DMS 273 treated with DMSO at 0.1 percent for 48 hours (cell line): Measurements from ENCODE around the gene FAM234A.
"Not testable (repeated sequence)": the region's sequence is repeated elsewhere in the genome, so short reads cannot be mapped to it uniquely, and the experiment has no call there.

Experiments
- DNase-seq: peaks from one replicate; lab custom pipeline; 2025; lab: John Stamatoyannopoulos, UW

Gene FAM234A

DNA sequence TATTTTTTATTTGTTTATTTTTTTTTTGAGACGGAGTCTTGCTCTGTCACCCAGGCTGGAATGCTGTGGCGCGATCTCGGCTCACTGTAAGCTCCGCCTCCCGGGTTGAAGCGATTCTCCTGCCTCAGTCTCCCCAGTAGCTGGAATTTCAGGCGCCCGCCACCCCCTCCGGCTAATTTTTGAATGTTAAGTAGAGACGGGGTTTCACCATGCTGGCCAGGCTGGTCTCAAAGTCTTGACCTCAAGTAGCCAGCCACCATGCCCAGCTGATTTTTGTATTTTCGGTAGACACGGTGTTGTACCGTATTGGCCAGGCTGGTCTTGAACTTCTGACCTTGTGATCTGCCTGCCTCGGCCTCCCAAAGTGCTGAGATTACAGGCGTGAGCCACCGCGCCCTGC lies 4.3 kb upstream of the FAM234A start:
- not testable (repeated sequence) for DNase-seq

DNA sequence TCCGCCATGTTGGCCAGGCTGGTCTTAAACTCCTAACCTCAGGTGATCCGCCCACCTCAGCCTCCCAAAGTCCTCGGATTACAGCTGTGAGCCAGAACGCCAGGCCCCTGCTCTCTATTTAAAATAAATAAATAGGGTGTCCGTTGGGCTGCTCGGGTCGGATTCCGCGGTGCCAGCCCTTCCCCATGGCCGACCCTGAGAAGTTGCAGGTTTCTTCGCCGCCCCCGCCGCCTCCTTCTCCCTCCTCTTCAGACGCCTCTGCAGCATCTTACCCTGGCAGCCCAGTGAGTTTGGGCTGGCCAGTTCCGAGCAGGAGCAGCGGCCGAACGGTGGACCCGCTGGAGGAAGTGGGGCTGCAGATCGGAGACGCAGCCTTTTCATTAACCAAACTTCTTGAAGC lies 3.7 kb upstream of the FAM234A start:
- DNase-seq, result no peak

- no peak for DNase-seq
Measured at GRCh38 chr16:239948-240277, 5.3 kb downstream of the FAM234A start.

DNA sequence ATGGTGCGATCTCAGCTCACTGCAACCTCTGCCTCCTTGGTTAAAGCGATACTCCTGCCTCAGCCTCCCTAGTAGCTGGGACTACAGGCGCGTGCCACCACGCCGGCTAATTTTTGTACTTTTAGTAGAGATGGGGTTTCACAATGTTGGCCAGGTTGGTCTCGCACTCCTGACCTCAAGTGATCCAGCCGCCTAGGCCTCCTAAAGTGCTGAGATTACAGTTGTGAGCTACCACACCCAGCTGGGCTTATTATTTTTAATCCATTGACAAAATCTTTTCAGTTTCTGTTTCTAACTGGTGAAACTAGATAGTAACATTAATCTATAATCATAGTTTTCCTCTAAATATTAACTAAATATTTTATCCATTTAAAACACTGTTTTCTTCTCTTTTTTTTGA lies 5.9 kb downstream of the FAM234A start:
- DNase-seq, result no peak

DNA sequence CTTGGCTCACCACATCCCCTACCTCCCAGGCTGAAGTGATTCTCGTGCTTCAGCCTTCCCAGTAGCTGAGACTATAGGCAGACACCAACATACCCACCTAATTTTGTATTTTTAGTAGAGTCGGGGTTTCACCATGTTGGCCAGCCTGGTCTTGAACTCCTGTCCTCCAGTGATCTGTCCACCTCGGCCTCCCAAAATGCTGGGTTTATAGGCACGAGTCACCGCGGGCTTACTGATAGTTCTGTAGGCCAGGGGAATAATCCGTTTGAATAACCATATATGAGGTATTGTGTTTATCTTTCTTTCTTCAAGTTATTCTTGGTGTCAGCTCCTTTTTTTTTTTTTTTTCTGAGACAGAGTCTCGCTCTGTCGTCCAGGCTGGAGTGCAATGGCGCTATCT lies 7.7 kb downstream of the FAM234A start:
- DNase-seq, result no peak

- DNase-seq, result no peak
Measured at GRCh38 chr16:243348-243747, 8.7 kb downstream of the FAM234A start.

DNA sequence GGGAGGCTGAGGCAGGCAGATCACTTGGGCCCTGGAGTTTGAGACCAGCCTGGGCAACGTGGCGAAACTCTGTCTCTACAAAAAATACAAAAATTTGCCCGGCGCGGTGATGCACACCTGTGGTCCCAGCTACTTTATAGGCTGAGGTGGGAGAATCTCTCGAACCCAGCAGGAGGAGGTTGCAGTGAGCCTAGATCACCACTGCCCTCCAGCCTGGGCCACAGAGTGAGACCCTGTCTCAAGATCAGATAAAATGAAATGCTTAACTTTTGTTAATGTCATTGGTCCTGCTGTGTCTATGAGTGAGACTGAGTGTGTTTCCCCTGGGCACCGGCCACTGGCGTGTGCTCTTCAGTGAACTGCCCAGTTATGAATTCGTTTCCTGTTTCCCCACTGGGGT lies 10.5 kb downstream of the FAM234A start:
- DNase-seq, result no peak

DNA sequence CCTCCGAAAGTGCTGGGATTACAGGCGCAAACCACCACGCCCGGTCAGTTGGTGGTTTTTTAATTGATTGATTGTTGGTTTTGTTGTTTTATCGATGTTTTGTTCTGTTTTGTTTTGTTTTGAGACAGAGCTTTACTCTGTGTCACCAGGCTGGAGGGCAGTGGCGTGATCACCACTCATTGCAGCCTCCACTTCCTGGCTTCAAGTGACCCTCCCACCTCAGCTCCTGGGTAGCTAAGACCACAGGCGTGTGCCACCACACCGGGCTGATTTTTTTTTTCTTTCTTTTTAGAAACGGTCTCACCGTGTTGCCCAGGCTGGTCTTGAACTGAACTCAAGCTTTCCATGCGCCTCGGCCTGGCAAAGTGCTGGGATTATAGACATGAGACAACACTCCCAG lies 12.4 kb downstream of the FAM234A start:
- DNase-seq, result no peak

DNA sequence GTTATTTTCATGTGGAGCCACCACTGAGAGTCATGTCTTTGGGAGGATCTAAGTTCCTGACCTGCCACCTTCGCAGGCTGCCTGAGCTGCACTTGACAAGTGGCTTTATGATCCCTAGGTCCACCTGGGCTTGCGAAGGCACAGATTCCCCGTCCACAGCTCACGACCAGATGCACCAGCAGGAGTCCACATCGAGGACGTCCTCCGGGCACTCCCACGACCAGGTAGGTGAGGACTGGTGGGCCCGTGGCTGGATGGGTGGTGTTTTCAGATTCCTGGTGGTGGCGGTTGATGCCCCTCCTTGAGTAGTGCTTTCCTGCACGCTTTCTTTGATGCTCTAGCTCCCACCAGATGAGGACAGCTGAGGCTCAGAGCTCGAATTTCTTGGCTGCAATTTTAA lies 14.8 kb downstream of the FAM234A start:
- no peak for DNase-seq

GRCh38 chr16:252366-253337 lies 18.0 kb downstream of the FAM234A start:
- no peak for DNase-seq

GRCh38 chr16:253833-254232 lies 19.2 kb downstream of the FAM234A start:
- DNase-seq, result no peak

DNA sequence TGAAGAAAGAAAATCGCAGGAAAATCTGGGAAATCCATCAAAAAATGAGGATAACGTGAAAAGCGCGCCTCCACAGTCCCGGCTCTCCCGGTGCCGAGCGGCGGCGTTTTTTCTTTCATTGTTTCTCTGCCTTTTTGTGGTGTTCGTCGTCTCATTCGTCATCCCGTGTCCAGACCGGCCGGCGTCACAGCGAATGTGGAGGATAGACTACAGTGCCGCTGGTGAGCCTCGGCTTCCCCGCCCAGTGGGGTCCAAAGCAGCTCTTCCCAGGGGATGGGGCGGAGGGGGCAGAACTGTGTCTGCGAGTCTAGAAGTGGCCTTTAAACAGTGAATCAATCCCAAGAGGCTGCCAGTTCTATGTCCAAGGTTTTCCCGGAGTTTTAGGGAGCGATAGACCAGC lies 19.8 kb downstream of the FAM234A start:
- no peak for DNase-seq

DNA sequence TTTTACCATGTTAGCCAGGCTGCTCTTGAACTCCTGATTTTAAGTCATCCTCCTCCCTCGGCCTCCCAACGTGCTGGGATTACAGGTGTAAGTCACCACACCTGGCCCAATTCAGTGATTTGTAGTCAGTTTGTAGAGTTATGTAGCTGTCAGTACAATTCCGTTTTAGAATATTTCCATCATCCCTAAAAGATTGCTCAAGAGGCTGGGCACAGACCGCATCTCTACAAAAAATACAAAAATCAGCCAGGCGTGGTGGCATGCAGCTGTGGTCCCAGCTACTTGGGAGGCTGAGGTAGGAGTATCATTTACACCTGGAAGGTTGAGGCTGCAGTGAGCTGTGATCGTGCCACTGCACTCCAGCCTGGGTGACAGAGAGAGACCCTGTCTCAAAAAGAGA lies 20.6 kb downstream of the FAM234A start:
- DNase-seq, result no peak

- DNase-seq, result not testable (repeated sequence)
Measured at GRCh38 chr16:258091-258490, 23.5 kb downstream of the FAM234A start.

DNA sequence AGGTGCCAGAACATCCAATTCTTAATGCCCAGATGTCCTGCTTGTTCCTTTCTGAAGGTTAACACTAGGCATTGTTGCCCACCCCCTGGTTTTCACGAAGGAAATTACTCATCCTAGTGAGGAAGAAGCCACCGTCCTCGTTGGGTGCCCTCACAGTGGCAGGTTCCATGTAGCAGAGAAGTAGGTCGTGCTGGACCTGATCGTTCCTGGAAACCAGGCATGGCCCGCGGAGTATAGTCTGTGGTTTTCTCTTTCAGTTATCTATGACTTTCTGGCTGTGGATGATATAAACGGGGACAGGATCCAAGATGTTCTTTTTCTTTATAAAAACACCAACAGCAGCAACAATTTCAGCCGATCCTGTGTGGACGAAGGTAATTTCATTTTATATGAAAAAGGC lies 24.6 kb downstream of the FAM234A start:
- no peak for DNase-seq

DNA sequence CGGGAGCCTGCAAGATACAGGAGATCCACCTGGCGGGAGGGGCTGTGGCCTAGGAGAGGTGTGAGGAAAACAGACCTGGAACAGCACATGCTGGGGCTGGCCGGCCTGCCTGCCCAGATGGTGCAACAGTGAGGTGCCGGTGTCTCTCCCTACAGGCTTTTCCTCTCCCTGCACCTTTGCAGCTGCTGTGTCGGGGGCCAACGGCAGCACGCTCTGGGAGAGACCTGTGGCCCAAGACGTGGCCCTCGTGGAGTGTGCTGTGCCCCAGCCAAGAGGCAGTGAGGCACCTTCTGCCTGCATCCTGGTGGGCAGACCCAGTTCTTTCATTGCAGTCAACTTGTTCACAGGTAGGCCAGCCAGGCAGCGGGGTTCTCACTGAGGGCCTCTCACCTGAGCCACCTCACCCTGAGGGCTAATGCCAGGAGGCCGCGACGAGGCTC lies 25.2 kb downstream of the FAM234A start:
- DNase-seq, result no peak

DNA sequence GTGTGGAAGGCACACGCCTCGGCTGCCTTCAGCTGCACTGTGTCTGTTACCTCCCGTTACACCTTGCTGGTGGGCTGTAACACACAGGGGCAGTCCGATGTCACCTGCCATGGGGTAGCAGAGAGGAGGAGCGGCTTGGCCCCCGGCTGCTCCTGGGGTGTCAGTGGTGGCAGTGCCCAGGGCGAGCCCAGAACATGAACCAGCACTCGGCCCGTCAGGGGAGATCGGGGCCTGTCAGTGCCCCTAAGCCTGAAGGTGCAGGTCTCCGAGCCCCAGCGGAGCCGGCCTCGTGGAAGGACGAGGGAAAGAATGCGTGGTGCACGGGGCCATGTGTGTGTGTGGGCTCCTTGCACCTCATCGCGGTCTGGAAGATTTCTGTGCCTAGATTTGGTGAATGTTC lies 25.7 kb downstream of the FAM234A start:
- DNase-seq, result no peak

DNA sequence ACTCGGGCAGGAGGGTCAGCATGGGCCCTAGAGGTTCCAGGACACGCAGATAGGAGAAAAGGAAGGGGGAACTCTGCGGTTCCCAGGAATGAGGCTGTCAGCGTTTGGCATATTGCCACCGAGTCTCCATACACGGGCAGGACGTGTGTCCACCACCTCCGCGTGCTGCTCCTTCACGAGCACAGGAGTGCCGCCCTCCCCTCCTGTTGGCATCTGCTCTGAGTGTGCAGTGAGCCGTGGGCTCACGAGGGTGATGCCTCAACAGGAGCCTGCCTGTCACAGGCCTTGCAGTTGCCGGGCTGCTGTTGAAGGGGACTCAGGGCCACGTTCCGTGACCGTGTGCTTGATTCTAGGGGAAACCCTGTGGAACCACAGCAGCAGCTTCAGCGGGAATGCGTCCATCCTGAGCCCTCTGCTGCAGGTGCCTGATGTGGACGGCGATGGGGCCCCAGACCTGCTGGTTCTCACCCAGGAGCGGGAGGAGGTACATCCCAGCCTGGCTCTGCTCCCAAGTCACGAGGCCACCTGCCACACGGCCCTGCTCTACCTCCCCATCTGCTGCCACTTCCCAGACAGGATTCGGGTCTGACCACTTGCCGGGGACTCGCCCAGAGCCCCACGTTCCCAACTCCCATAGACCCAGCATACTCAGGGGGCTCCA lies 26.5 kb downstream of the FAM234A start:
- no peak for DNase-seq

DNA sequence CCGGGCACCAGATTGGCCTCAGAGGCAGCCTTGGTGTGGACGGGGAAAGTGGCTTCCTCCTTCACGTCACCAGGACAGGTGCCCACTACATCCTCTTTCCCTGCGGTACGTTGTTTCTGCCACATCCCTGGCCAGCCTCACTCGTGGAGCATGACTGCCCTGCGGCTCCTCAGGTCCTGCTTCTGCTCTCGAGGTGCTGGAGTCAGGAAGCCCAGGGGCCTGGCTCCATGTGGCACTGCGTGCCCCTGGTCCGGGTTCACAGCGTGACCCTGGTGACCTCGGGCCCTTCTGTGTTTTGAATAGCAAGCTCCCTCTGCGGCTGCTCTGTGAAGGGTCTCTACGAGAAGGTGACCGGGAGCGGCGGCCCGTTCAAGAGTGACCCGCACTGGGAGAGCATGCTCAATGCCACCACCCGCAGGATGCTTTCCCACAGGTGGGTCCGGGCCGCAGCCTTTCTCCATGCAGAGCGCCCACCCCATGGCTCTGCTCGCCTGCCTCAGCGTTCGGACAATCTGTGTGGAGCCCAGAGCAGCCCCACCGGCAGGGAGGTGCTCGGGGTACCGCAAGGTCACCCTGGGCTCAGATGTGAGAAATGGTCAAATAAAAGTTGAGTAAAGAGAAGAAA lies 27.6 kb downstream of the FAM234A start:
- no peak for DNase-seq

- no peak for DNase-seq
Measured at GRCh38 chr16:263182-263774, 28.7 kb downstream of the FAM234A start.

- no peak for DNase-seq
Measured at GRCh38 chr16:263944-264343, 29.3 kb downstream of the FAM234A start.

GRCh38 chr16:264440-264951 lies 29.9 kb downstream of the FAM234A start:
- no peak for DNase-seq
